Measurements from ENCODE around the gene SLC2A11.

DNA sequence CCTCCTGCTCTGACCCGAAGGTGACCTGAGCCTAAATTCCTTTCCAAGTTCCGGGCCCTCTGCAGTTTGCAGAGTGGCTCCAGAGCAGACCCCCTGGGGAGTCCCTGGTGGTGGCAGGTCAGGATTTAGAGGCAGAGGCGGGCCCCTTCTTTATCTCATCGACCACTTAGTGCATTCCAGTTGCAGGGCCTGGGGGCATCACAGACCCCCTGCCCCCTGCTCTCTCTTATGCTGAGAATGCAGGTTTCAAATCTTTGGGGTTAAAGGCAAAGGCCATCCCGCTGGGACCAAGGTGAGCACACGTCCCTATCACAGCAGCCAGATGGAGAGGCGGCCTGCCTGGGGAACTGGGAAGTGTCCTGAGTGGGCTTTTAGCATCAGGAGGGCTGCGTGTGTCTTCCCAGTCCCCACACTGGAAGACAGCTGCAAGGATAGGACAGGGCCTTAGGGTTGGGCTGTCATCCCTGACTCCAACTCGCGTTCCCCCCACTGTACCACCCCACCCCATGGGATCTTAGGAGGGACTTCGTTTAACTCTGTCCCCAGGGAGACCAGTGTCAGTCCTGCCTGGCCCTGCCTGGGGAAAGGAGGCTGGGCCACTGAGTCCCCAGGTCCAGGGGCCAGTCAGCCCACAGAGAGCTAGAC lies 30.2 kb upstream of the SLC2A11 start:
- TF ChIP-seq POLR2A (IDR thresholded peaks at IDR 0.05) (no peak), CTCF (IDR thresholded peaks at IDR 0.05) (no peak)
